SK-N-SH treated with all-trans-retinoic acid at 6 μM for 48 hours (cell line): ENCODE data around the gene ROBO1.

Experiments
- ATAC-seq: fragments of 200-7000 bp; cut with Tn5 transposase; 3 replicates; pipeline ENCODE4 v1.9.1; 2020; ENCODE audit warnings: mild to moderate bottlenecking, moderate library complexity
- ARNTL ChIP-seq: fragments of 450-650 bp; formaldehyde crosslinking; IDR thresholded peaks from 2 replicates; pipeline ENCODE4 v1.5.0; 2020; ENCODE audit warnings: low read depth, mild to moderate bottlenecking, moderate library complexity, borderline replicate concordance
- BACH2 ChIP-seq: fragments of 250-450 bp; sonication (Bioruptor Pico); IDR thresholded peaks from 2 replicates; pipeline ENCODE4 v1.9.0; 2021; ENCODE audit warnings: mild to moderate bottlenecking, borderline replicate concordance
- CSDC2 ChIP-seq: fragments of 250-450 bp; sonication (Bioruptor Pico); IDR thresholded peaks from 2 replicates; pipeline ENCODE4 v1.5.0; 2020; ENCODE audit warnings: mild to moderate bottlenecking, moderate library complexity
- ESRRG ChIP-seq: fragments of 250-450 bp; sonication (Bioruptor Pico); IDR thresholded peaks from 2 replicates; pipeline ENCODE4 v1.6.1; 2021; ENCODE audit warnings: mild to moderate bottlenecking
- ISL1 ChIP-seq: fragments of 250-450 bp; sonication (Bioruptor Pico); IDR thresholded peaks from 2 replicates; pipeline ENCODE4 v2.1.2; 2022; ENCODE audit warnings: mild to moderate bottlenecking, moderate library complexity
- OSR1 ChIP-seq: fragments of 250-450 bp; sonication (Bioruptor Pico); IDR thresholded peaks from 2 replicates; pipeline ENCODE4 v1.8.0; 2022; ENCODE audit warnings: moderate library complexity, mild to moderate bottlenecking, inconsistent platforms
- PPARA ChIP-seq: fragments of 250-450 bp; sonication (Bioruptor Pico); IDR thresholded peaks from 2 replicates; pipeline ENCODE4 v1.5.0; 2020; ENCODE audit warnings: mild to moderate bottlenecking, borderline replicate concordance
- RARB ChIP-seq: fragments of 250-450 bp; sonication (Bioruptor Pico); IDR thresholded peaks from 2 replicates; pipeline ENCODE4 v1.8.0; 2021; ENCODE audit warnings: mild to moderate bottlenecking, moderate library complexity
- SNAI2 ChIP-seq: fragments of 250-450 bp; sonication (Bioruptor Pico); IDR thresholded peaks from 2 replicates; pipeline ENCODE4 v1.5.0; 2020; ENCODE audit warnings: mild to moderate bottlenecking, moderate library complexity
- TCF4 ChIP-seq: fragments of 250-450 bp; sonication (Bioruptor Pico); IDR thresholded peaks from 2 replicates; pipeline ENCODE4 v1.8.0; 2021; ENCODE audit warnings: mild to moderate bottlenecking, moderate library complexity, borderline replicate concordance
- TOX ChIP-seq: fragments of 250-450 bp; sonication (Bioruptor Pico); IDR thresholded peaks from 2 replicates; pipeline ENCODE4 v1.8.0; 2021; ENCODE audit warnings: mild to moderate bottlenecking, moderate library complexity, borderline replicate concordance
- ZC3H10 ChIP-seq: fragments of 250-450 bp; sonication (Bioruptor Pico); IDR thresholded peaks from 2 replicates; pipeline ENCODE4 v1.5.1; 2021; ENCODE audit warnings: mild to moderate bottlenecking, moderate library complexity
- ZFP3 ChIP-seq: fragments of 250-450 bp; sonication (Bioruptor Pico); IDR thresholded peaks from 2 replicates; pipeline ENCODE4 v1.5.0; 2020; ENCODE audit warnings: mild to moderate bottlenecking, moderate library complexity
- ZFP30 ChIP-seq: fragments of 450-650 bp; formaldehyde crosslinking; IDR thresholded peaks from 2 replicates; pipeline ENCODE4 v1.5.0; 2022; ENCODE audit warnings: mild to moderate bottlenecking, moderate library complexity
- ZNF565 ChIP-seq: fragments of 450-650 bp; formaldehyde crosslinking; conservative IDR thresholded peaks from 2 replicates; pipeline ENCODE4 v1.5.0; 2020; ENCODE audit warnings: low read depth, mild to moderate bottlenecking, moderate library complexity
- ZNF70 ChIP-seq: fragments of 450-650 bp; formaldehyde crosslinking; IDR thresholded peaks from 2 replicates; pipeline ENCODE4 v1.5.0; 2020; ENCODE audit warnings: mild to moderate bottlenecking, moderate library complexity
- ZNF8 ChIP-seq: fragments of 450-650 bp; formaldehyde crosslinking; IDR thresholded peaks from 2 replicates; pipeline ENCODE4 v1.5.0; 2020; ENCODE audit warnings: mild to moderate bottlenecking, moderate library complexity
- TF ChIP-seq, protein P1 (sequence below): fragments of 250-450 bp; sonication (Bioruptor Pico); IDR thresholded peaks from 2 replicates; pipeline ENCODE4 v1.5.0; 2020; ENCODE audit warnings: mild to moderate bottlenecking, moderate library complexity
- TF ChIP-seq, protein P2 (sequence below): fragments of 250-450 bp; sonication (Bioruptor Pico); IDR thresholded peaks from 2 replicates; pipeline ENCODE4 v1.8.0; 2020; ENCODE audit warnings: mild to moderate bottlenecking, moderate library complexity, borderline replicate concordance
- TF ChIP-seq, protein P3 (sequence below): fragments of 250-450 bp; sonication (Bioruptor Pico); IDR thresholded peaks from 2 replicates; pipeline ENCODE4 v1.5.1; 2021; ENCODE audit warnings: mild to moderate bottlenecking, moderate library complexity
- TF ChIP-seq, protein P4 (sequence below): fragments of 250-450 bp; sonication (Bioruptor Pico); IDR thresholded peaks from 2 replicates; pipeline ENCODE4 v1.8.0; 2021; ENCODE audit warnings: low read depth, mild to moderate bottlenecking, moderate library complexity, borderline replicate concordance

ROBO1 gene

DNA sequence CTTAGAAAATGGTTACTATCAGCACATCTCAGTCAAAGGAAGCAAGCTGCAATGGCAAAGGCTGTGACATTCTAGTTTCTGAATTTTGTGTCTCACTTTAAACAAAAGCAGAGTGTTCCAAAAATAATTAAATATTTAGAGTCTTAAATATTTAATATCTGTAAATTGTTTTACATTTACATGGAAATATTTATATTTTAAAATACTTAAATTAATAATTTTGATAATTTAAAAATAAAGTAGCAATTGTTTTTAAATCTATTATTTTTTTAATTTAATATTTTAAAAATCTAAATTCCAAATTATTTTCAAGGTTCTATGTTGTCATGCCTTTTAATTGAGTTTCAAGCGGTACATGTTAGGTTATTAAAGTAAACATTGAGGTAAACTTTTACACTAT is 843.1 kb downstream of the ROBO1 start:
- ATAC-seq: no peak
- TF ChIP-seq ZNF70 (no peak), ZFP3 (CRISPR knock-in tag) (no peak), TOX (no peak), ZNF565 (CRISPR knock-in tag) (no peak), ESRRG (CRISPR knock-in tag) (no peak), BACH2 (no peak), ZC3H10 (CRISPR knock-in tag) (no peak), TCF4 (no peak), OSR1 (no peak), RARB (CRISPR knock-in tag) (no peak), ZFP30 (CRISPR knock-in tag) (no peak), ISL1 (CRISPR knock-in tag) (no peak), ARNTL (CRISPR knock-in tag) (no peak)
- TF ChIP-seq, protein P1, sequence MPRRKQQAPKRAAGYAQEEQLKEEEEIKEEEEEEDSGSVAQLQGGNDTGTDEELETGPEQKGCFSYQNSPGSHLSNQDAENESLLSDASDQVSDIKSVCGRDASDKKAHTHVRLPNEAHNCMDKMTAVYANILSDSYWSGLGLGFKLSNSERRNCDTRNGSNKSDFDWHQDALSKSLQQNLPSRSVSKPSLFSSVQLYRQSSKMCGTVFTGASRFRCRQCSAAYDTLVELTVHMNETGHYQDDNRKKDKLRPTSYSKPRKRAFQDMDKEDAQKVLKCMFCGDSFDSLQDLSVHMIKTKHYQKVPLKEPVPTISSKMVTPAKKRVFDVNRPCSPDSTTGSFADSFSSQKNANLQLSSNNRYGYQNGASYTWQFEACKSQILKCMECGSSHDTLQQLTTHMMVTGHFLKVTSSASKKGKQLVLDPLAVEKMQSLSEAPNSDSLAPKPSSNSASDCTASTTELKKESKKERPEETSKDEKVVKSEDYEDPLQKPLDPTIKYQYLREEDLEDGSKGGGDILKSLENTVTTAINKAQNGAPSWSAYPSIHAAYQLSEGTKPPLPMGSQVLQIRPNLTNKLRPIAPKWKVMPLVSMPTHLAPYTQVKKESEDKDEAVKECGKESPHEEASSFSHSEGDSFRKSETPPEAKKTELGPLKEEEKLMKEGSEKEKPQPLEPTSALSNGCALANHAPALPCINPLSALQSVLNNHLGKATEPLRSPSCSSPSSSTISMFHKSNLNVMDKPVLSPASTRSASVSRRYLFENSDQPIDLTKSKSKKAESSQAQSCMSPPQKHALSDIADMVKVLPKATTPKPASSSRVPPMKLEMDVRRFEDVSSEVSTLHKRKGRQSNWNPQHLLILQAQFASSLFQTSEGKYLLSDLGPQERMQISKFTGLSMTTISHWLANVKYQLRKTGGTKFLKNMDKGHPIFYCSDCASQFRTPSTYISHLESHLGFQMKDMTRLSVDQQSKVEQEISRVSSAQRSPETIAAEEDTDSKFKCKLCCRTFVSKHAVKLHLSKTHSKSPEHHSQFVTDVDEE: no peak
- TF ChIP-seq, protein P2, sequence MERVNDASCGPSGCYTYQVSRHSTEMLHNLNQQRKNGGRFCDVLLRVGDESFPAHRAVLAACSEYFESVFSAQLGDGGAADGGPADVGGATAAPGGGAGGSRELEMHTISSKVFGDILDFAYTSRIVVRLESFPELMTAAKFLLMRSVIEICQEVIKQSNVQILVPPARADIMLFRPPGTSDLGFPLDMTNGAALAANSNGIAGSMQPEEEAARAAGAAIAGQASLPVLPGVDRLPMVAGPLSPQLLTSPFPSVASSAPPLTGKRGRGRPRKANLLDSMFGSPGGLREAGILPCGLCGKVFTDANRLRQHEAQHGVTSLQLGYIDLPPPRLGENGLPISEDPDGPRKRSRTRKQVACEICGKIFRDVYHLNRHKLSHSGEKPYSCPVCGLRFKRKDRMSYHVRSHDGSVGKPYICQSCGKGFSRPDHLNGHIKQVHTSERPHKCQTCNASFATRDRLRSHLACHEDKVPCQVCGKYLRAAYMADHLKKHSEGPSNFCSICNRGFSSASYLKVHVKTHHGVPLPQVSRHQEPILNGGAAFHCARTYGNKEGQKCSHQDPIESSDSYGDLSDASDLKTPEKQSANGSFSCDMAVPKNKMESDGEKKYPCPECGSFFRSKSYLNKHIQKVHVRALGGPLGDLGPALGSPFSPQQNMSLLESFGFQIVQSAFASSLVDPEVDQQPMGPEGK: no peak
- TF ChIP-seq, protein P3, sequence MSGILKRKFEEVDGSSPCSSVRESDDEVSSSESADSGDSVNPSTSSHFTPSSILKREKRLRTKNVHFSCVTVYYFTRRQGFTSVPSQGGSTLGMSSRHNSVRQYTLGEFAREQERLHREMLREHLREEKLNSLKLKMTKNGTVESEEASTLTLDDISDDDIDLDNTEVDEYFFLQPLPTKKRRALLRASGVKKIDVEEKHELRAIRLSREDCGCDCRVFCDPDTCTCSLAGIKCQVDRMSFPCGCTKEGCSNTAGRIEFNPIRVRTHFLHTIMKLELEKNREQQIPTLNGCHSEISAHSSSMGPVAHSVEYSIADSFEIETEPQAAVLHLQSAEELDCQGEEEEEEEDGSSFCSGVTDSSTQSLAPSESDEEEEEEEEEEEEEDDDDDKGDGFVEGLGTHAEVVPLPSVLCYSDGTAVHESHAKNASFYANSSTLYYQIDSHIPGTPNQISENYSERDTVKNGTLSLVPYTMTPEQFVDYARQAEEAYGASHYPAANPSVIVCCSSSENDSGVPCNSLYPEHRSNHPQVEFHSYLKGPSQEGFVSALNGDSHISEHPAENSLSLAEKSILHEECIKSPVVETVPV (CRISPR knock-in tag): no peak

DNA sequence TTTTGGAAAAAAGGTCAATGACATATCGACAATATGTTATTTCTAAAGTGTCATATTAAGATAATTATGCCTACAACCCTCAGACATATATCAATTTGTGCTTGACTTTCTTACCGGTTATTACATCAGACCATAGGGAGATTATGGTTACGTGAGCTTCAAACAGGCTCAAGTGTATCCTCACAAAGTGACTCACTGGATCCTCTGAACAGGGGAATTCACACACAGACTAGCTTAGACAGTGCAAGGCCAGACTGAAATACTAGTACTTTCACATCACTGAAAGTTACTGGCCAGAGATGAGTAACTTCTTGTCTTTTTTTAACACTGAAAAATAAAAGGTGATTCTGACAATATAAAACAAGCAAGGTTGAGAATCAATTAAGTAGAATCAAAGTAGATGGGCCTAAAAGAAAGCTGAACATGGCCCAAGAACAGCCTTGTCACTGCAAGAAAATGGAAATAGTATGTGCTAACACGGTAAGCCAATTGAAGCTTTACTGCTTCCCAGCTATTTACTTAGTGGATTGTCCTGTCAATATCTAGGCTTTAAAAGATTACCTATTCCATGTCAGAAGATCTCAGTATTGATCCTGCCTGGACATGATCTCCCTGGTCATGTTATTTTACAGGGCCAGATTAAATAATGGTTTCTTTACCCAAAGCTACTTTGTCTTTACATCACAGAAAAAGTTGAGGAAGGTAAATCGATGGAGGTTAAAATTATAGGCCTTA is 848.6 kb downstream of the ROBO1 start:
- peak; percentile 98 for ATAC-seq
- TF ChIP-seq, protein P4, sequence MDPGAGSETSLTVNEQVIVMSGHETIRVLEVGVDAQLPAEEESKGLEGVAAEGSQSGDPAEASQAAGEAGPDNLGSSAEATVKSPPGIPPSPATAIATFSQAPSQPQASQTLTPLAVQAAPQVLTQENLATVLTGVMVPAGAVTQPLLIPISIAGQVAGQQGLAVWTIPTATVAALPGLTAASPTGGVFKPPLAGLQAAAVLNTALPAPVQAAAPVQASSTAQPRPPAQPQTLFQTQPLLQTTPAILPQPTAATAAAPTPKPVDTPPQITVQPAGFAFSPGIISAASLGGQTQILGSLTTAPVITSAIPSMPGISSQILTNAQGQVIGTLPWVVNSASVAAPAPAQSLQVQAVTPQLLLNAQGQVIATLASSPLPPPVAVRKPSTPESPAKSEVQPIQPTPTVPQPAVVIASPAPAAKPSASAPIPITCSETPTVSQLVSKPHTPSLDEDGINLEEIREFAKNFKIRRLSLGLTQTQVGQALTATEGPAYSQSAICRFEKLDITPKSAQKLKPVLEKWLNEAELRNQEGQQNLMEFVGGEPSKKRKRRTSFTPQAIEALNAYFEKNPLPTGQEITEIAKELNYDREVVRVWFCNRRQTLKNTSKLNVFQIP (CRISPR knock-in tag): no peak
- TF ChIP-seq ISL1 (CRISPR knock-in tag) (no peak), PPARA (CRISPR knock-in tag) (no peak), SNAI2 (CRISPR knock-in tag) (no peak), BACH2 (no peak), RARB (CRISPR knock-in tag) (no peak)

DNA sequence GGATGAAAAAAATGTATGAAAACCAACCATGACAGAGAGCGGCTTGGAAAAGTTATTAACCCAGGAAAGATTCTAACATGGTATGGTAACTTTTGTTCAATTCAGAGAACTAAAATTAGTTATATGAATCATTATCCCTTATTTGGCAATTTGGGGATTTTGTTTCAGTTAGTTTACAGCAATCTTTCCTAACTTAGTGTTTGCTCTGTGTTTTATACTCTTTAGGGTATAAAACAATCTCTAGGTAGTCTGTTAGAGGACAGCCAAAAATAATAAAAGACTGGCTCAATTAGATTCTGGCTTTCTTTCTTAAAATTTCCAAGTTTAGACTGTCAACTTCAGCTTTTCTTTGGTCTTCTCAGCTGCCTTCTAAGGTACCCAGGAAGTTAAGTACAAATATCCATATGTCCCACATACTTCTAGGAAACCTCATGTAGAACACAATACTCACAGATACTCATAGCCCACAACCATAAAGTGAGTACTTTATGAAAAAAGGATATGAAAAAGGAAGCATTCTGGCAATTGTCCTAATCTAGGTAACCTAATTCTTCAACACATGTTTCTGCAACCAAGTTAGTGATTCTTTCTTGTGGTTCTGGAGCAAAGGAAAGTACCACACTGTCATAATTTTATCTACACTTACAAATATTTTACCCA is 849.3 kb downstream of the ROBO1 start:
- ATAC-seq: peak; percentile 70
- TF ChIP-seq ZNF70 (no peak), TOX (no peak), ARNTL (CRISPR knock-in tag) (no peak), TCF4 (no peak), CSDC2 (CRISPR knock-in tag) (no peak), ZNF565 (CRISPR knock-in tag) (no peak), ZNF8 (CRISPR knock-in tag) (no peak), RARB (CRISPR knock-in tag) (no peak), BACH2 (no peak), ZC3H10 (CRISPR knock-in tag) (no peak), ZFP3 (CRISPR knock-in tag) (no peak)
- TF ChIP-seq, protein P1: no peak
- TF ChIP-seq, protein P3 (CRISPR knock-in tag): no peak
- TF ChIP-seq, protein P2: no peak
